Spleen (tissue), 7 donors: ENCODE results near the gene HOXA2.

Source experiments
- POLR2A ChIP-seq, 3 donors: fragments of 450-650 bp; IDR thresholded peaks; one replicate each; pipeline ENCODE4 v1.5.1; 2017; ENCODE audit warnings: antibody characterized with exemption in 3 of 3, mild to moderate bottlenecking in 1 of 3
- TF ChIP-seq, protein P1 (sequence below), 11 experiments: fragments of 200-600 bp in 7 of 11; fragments of 450-650 bp in 4 of 11; sonication (generic) in 4 of 11; IDR thresholded peaks in 8 of 11; conservative IDR thresholded peaks in 3 of 11; 1 replicate in 7 of 11; 2 replicates in 4 of 11; pipeline versions ENCODE4 v1.4.0 to v1.8.0; 2016 to 2021; ENCODE audit warnings: antibody characterized with exemption in 11 of 11, inconsistent platforms in 4 of 11, mild to moderate bottlenecking in 1 of 11
- donor health status: DM: no; HTN: no; CAD: no; lungs with moderate emphysema.
- donor health status: DM: no; HTN: no; CAD: no.
- donor health status: DM: no; HTN: no; CAD: no.

DNA sequence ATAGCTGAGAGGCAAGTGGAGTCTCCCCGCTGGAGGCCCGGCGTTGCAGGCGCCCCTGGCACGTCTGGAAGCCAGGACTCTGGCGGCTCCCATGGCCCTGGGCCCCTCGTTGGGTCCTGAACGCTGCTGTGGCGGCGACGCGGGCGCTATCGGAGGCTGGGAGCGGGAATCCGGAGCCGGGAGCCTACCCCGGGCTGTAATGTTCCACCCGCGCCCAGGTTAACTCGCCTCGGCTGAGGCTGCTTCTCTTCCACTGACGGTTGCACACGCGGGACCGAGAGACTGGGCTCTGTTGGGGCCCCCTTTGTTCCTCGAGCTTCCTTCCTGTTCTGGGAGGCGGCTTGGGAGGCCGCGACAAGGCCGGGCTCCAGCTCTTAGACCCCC lies 42.3 kb upstream of the HOXA2 start:
- TF ChIP-seq POLR2A (IDR thresholded peaks at IDR 0.05) = no peak
- TF ChIP-seq, protein P1, sequence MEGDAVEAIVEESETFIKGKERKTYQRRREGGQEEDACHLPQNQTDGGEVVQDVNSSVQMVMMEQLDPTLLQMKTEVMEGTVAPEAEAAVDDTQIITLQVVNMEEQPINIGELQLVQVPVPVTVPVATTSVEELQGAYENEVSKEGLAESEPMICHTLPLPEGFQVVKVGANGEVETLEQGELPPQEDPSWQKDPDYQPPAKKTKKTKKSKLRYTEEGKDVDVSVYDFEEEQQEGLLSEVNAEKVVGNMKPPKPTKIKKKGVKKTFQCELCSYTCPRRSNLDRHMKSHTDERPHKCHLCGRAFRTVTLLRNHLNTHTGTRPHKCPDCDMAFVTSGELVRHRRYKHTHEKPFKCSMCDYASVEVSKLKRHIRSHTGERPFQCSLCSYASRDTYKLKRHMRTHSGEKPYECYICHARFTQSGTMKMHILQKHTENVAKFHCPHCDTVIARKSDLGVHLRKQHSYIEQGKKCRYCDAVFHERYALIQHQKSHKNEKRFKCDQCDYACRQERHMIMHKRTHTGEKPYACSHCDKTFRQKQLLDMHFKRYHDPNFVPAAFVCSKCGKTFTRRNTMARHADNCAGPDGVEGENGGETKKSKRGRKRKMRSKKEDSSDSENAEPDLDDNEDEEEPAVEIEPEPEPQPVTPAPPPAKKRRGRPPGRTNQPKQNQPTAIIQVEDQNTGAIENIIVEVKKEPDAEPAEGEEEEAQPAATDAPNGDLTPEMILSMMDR (IDR thresholded peaks at IDR 0.05 in 8 of 11, conservative IDR thresholded peaks at IDR 0.05 in 3 of 11) = no peak
